NCI-H2227 (cell line): ENCODE data around the gene DNAJC1.
"Not testable (repeated sequence)": the region's sequence is repeated elsewhere in the genome, so short reads cannot be mapped to it uniquely, and the experiment has no call there.

Source experiments
- DNase-seq: peaks from one replicate; lab custom pipeline; 2025; ENCODE audit not compliant: unreplicated experiment; lab: John Stamatoyannopoulos, UW

The DNAJC1 gene

GRCh38 chr10:21907436-21907835, 96.1 kb downstream of the DNAJC1 start:
- no peak for DNase-seq

- DNase-seq: no peak
These were observed 98.6 kb downstream of the DNAJC1 start for GRCh38 chr10:21904930-21905329.

- no peak for DNase-seq
These were observed 103.8 kb downstream of the DNAJC1 start for GRCh38 chr10:21899736-21900135.

- DNase-seq: no peak
These were observed 107.6 kb downstream of the DNAJC1 start for GRCh38 chr10:21895932-21896331.

- DNase-seq: no peak
These were observed 108.7 kb downstream of the DNAJC1 start for GRCh38 chr10:21894648-21895342.

GRCh38 chr10:21891439-21891838, 112.1 kb downstream of the DNAJC1 start:
- DNase-seq: no peak

GRCh38 chr10:21889477-21890275, 113.9 kb downstream of the DNAJC1 start:
- no peak for DNase-seq

GRCh38 chr10:21888959-21889358, 114.6 kb downstream of the DNAJC1 start:
- no peak for DNase-seq

GRCh38 chr10:21885940-21886339, 117.6 kb downstream of the DNAJC1 start:
- DNase-seq: no peak

GRCh38 chr10:21873198-21873597, 130.3 kb downstream of the DNAJC1 start:
- no peak for DNase-seq

GRCh38 chr10:21872771-21873170, 130.8 kb downstream of the DNAJC1 start:
- not testable (repeated sequence) for DNase-seq

- no peak for DNase-seq
These were observed 132.7 kb downstream of the DNAJC1 start for GRCh38 chr10:21870849-21871248.

GRCh38 chr10:21869087-21869486, 134.4 kb downstream of the DNAJC1 start:
- not testable (repeated sequence) for DNase-seq

- no peak for DNase-seq
These were observed 142.8 kb downstream of the DNAJC1 start for GRCh38 chr10:21860718-21861117.

GRCh38 chr10:21858455-21858854, 145.1 kb downstream of the DNAJC1 start:
- DNase-seq: no peak

GRCh38 chr10:21849607-21850006, 153.9 kb downstream of the DNAJC1 start:
- DNase-seq: no peak

GRCh38 chr10:21843645-21844044, 159.9 kb downstream of the DNAJC1 start:
- DNase-seq: no peak

GRCh38 chr10:21841273-21841672, 162.3 kb downstream of the DNAJC1 start:
- DNase-seq: not testable (repeated sequence)

GRCh38 chr10:21837487-21837886, 166.0 kb downstream of the DNAJC1 start:
- not testable (repeated sequence) for DNase-seq

GRCh38 chr10:21834574-21834973, 169.0 kb downstream of the DNAJC1 start:
- not testable (repeated sequence) for DNase-seq

GRCh38 chr10:21832821-21833130, 170.8 kb downstream of the DNAJC1 start:
- no peak for DNase-seq

- no peak for DNase-seq
These were observed 171.3 kb downstream of the DNAJC1 start for GRCh38 chr10:21831986-21832820.
